HG03520 (cell line): Measurements from ENCODE around the gene CCDC146.
"Not testable (repeated sequence)": the region's sequence is repeated elsewhere in the genome, so short reads cannot be mapped to it uniquely, and the experiment has no call there.

Source experiments
- ATAC-seq: cut with Tn5 transposase; IDR thresholded peaks from one replicate; pipeline ENCODE4 v1.9.1; 2021; ENCODE audit warnings: mild to moderate bottlenecking, moderate library complexity; ENCODE audit not compliant: unreplicated experiment

CCDC146 gene

GRCh38 chr7:77321300-77321699 is 198.9 kb downstream of the CCDC146 start:
- ATAC-seq: no peak

GRCh38 chr7:77326131-77326530 is 203.7 kb downstream of the CCDC146 start:
- ATAC-seq: no peak

DNA sequence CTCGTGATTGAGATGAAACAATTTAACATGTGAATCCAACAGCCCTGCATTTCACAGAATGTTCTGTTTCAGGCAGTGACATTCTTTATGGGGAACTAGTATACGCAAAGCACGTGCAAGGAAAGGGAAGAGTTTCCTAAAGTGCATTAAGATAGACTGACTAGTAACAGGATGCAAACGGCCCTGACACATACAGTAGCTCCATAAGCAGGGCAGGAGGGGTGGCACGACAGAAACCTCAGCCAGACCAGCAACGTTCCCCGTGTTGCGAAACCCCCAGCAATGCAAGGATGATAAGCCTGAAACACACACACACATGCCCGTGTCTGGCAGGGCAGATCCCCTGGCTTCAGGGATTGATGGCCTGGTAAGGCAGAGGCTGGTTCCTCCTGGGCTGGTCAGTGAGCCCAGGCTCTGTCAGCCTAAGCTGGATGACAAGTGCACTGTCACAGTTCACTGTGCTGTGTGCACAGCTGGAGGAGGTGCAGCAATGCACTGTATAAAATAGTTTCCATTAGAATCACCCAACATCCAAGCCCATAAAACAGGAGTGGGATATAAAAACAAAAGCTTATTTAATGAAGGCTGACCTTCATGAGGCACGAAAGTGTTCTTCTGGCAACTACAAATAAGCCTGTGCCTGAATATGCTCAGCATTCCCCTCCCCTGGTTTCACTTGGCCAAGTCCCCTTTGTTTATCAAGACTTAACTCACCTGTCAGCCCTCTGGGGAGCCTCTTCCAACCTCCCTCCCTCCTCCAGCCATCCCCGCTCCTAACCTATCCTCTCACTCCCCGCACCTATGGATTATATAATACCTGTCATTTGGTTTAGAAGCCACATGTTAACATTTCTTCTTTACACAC is 204.9 kb downstream of the CCDC146 start:
- no peak for ATAC-seq

GRCh38 chr7:77327932-77328628 is 205.7 kb downstream of the CCDC146 start:
- no peak for ATAC-seq

DNA sequence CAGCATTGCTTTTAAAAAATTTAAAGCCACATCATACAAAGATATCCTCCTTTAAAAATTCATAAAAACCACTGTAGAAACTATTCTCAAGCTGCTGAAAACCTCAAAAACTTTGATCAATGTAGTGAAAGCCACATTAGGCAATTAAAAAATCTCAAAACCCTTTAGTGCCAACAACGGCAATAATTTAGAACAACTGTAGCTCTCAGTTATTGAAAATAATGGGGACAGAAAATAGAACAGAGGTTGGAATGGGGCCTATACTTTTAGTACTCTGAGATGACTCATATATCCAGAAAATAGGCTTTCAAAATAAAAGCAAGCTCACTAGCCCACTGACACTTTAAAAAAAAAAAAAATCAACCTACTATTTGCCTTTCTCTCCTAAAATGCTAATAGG is 206.3 kb downstream of the CCDC146 start:
- ATAC-seq: no peak

GRCh38 chr7:77329466-77330168 is 207.2 kb downstream of the CCDC146 start:
- no peak for ATAC-seq

DNA sequence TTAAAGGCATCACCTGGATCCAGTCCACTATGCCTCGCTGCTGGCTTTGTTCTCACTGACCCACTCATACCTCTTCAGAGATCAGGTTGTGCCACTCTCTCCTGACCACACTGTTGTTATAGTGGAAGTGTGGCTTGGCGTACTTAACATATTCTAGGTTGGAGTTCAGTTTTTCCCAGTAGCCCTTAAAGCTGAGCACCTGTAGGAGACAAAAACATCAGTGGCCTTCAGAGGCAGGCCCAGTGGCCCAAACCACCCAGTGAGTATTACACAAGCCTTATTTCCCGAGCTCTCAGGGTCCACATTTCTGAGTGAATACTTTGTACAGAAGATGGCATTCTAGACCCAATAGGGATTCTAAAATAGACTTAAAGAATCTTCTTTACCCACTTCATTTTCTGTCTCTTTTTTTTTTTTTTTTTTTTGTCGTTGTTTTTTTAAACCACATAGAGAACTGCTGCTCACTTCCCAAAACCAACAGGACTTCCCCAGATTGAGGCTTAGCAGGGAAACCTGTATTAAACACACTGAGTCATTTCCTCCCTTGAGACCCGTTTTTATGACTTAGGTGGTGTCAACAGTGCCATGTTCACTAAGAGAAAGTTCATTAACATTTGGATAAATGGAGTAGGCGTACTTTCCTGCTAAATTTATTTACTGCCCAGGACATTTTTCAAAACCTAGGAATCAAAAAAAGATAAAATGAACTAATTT is 207.9 kb downstream of the CCDC146 start:
- peak; percentile 43 for ATAC-seq

- ATAC-seq: peak; percentile 72
These were observed 209.7 kb downstream of the CCDC146 start for GRCh38 chr7:77331938-77332695.

DNA sequence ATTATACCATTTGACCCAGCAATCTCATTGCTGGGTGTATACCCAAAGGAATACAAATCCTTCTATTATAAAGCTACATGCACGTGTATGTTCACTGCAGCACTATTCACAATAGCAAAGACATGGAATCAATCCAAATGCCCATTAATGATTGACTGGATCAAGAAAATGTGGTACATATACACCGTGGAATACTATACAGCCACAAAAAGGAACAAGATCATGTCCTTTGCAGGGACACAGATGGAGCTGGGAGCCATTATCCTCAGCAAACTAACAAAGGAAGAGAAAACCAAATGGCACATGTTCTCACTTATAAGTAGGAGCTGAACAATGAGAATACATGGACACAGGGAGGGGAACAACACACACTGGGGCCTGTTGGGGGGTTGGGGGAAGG is 211.6 kb downstream of the CCDC146 start:
- ATAC-seq: not testable (repeated sequence)

- no peak for ATAC-seq
These were observed 213.2 kb downstream of the CCDC146 start for GRCh38 chr7:77335581-77335980.

- ATAC-seq: no peak
These were observed 215.1 kb downstream of the CCDC146 start for GRCh38 chr7:77337456-77337990.

DNA sequence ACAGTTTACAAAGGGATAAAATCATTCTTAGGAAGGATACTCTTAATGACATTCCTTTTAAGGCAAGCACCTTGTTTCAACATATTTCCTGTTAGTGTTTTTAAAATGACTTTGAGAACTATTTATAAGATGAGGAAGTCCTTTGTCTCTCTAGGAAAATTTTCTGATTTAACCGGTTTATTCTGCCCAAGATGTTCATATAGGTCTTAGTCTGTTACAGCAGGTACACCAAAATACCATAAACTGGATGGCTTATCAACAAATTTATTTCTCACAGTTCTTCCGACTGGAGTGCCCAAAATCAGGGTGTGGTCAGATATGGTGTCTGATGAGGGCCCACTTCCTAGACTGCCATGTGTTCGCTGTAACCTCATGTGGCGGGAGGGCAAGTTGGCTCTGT is 215.8 kb downstream of the CCDC146 start:
- no peak for ATAC-seq

GRCh38 chr7:77338883-77339629 is 216.6 kb downstream of the CCDC146 start:
- ATAC-seq: no peak

- ATAC-seq: no peak
These were observed 217.3 kb downstream of the CCDC146 start for GRCh38 chr7:77339726-77340125.
